NCI-H774 (cell line): ENCODE measurements around the gene PRSS56.

Experiments used
- DNase-seq: peaks from one replicate; lab custom pipeline; 2025; lab: John Stamatoyannopoulos, UW

The PRSS56 gene

DNA sequence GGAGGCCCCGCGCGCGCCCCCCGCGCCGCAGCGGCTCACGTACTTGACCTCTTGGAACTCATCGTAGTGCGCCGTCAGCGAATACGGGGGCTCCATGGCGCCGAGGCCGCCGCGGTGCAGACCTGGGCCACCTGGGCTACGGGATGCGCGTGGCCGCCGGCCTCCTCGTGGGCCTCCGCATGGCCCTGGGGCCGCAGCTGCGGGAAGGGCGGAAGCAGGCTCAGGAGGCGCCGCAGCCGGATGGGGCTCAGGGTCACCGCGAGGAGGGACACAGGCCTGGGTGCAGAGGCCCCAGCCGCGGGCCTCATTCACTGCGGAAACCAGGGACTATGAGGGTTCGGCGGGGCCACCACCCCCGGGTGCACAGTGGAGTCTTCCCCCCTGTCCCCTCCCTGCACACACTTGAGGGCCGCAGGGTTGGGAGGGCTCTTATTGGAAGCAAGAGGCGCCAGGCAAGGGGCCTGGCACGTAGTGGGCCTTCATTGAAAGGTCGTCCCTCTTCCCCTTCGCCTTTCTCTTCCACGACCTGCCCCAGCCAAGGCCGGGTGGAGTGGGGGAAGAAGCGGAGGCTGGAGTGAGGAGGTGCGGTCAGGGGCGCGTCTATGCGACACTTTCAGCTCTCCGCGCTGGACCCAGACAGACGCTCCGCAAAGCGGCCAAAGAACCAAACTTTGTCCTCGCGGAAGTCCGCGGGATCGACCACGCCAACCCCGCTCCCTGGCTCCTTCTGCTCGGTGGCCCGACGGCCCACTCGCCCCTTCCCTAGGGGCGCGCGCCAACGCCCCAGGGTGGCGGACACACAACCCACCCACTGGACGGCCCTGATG is 33.4 kb upstream of the PRSS56 start:
- no peak for DNase-seq

DNA sequence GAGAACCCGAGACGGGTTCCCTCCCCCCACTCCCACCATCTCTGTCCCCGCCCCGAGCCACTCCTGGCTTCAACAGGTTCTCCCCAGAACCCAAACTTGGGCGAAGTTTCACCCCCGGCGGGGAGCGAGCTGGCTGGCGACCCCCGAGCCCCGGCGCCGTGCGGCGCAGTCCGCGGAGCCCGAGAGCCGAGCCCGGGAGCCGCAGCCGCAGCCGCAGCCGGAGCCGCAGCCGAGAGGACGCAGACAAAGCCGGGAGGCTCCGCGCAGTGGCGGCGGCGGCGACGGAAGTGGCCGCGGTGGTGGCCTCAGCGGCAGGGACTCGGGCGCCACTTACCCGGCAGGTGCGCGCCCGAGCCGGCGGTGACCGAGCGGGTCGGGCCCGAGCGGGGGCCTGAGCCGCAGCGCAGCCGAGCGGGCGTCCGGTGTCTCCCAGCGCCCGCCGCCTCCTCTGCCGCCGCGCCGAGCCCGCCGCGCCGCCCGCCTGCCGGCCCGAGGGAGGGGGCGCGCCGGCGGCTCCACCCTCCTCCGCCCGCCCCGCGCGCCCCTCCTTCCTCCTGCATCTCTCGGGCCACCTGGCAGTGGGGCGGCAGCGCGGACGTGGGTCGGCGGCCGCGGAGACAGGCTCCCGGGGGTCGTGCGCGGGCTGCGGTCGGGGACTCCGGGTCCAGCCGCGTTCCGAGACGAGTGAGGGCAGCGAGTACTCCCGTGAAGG is 32.6 kb upstream of the PRSS56 start, which contains the start of gene ECEL1:
ECEL1 (minus strand) TSS at position 450 of the 712 bp plus-strand sequence. CDS start 1,181 bp downstream, outside the sequence.
- DNase-seq = no peak

DNA sequence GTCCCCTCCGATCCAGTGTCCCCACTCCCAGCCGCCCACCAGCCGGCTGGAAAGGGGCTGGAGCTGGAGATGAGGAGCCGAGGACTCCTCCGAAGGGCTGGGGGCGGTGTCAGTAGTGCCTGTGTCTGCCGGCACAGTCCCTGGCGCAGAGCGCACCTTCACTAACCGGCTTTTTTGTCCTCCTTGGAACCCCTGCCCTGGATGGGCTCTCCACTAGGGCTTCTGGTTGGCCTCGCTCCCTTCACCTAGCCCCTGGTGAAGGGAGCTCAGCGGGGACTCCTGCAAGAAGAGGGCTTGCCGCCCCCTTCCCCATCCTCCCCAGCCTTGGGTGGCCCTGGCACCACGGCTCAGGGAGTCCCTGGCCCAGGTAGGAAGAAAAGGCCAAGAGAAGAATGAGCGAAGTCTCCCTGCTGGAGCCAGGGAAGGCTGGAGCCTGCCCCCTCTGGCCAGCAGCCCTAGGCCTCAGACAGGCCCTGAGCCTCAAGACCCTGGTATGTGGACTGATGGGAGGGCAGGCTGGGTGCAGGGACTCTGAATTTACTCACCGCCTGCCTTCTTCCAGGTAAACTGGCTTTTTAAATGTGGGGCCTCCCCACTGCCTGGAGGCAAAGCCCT is 32.0 kb upstream of the PRSS56 start:
- DNase-seq = no peak

DNA sequence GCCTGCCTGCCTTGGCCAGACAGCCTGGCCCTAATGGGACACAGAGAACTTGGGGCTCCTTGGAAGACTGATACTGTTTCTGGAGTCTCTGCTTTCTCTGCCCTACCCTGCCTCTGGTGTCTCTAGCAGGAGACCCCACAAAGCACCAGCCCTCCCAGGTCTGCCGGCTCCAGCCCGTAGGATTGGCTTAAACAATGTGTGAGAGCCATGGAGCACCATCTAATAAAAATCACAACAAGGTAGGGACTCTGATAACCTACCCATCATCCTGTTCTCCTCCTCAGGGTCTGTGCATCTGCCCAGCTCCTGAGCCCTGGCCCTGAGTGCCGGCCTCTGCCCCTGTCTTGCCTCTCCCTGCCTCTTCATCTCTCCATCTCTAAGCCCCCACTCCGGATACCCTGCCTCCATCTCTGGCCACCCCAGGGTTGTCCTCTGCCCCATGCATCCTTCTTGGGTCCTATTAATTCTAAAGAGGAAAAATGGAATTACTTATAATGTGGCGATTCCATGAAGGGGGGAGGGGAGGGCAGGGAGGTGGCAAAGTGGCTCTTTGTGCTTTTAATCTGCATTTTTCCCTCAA is 31.4 kb upstream of the PRSS56 start:
- no peak for DNase-seq

DNA sequence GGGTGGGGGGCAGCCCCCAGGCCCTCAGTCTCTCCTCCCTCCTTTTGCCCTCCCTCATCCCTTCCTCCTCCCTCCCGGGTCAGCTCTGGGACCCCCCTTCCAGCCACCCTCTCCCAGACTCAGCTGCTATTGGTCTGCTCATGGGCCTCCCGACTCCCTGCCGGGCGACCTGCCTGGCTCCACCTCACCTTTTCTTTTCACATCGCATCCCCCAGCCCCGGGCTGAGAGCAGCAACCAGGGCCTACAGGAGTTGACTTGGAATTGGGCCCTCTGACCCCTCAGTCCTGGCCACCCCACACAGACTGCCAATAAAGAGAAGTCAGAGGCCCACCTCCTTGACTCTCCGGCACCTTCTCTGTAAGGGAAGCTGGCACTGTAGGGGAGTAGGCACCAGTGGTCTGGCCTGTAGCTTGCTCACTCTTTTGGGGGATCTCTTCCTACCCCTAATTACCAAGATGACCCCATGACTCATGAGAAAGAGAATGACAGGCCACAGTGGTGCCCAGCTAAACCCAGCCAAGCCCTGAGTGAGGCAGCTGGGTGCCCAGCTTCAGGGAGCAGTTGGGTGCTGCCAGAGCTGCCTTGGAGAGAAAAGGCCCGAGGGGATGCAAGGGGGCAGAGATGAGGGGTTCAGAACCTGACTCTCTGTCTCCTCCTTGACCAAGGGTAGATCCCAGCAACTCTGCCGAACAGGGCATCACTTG is 30.5 kb upstream of the PRSS56 start:
- no peak for DNase-seq

DNA sequence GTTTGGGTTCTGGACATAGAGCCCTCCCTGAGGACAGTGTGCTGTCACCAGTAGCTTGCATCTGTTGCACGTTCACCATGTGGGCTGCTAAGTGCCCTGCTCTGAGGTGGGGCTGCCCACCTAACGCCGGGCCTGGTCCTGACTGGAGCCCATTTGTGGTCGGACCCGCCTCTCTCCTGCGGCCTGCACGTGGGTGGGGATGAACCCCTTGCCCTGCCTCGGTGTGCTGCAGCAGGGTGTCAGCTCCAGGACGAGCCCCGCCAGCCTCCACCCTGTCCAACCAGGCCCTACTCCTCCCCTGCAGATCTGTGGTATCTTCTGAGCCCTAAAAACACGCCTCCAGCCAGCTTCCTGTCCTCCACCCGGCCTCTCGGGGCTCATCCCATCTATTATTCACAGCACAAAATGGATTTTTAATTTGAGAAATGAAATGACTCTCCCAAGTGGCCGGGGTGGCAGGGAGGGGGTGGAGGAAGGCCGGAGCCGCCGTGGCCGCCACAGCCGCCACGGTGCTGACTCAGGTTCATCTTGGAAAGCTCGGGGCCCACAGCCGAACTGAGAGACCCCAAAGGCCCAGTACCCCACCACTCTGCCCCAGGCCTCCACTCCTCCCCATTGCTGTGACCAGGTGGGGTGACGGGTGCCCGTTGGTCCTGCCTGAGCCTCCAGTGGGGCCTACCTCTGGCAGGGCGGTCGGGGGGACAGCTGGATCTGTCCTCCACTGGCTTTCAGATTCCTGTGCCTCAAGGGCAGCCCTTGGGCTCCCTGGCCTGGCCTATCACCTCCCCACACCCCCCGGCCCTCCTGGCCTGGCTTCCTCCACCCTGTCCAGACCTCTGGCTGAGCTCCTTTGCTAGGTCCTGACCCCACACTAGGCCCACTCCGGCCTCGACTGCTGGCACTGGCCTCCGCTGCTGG is 29.7 kb upstream of the PRSS56 start:
- DNase-seq = no peak

DNA sequence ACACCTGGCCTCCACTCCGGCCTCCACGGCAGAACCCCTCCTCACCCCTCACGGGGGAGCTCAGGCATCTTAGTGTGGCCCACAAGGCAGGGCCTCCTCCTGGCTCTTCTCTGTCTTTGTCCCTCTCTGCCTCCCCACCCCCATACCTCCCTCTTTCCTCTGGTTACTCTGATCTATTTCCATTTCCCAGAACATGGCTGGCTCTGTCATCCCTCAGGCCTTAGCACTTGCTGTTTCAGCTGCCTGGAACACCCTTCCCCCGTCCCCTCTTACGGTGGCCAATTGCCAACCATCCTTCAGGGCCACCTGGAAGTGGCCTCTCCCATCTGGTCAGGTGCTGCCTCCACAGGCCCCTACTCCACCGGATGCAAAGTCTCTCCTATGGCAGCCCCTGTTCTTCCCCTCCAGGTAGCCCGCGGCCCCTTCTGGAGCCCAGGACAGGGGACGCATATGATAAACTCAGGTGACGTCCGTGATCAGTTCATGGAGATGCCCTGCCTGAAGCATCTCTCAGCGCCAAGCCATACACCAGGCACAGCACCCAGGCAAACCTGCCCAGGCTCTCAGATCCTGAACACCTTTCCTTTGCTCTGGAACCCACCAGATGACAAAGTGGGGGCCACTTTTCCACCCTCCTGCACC is 28.9 kb upstream of the PRSS56 start:
- DNase-seq = no peak

DNA sequence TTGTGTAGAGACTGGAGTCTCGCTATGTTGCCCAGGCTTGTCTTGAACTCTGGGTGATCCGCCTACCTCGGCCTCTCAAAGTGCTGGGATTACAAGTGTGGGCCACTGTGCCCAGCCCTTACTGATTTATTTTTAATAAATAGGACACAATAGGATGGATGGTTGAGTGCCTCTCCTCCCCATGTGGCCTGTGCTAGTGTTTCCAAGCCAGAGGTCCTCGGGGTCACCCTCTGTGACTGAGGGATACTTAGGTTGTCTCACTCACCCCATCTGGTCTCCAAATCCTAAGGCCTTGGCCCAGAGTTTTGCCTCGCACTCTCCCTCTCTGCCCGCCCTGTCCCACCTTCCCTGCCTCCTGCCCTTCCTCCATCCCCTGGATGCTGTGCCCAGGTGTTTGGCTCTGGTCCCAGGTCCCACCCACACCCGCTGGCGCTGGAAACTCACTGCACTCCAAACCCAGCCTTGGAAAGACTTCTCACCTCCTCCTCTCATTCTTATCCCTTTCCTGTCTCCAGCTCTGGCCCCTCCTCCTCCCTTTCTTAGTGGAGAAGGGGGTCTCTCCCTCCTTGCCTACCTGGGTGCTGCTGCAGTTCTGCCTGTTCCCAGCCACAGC is 27.8 kb upstream of the PRSS56 start:
- DNase-seq = no peak

DNA sequence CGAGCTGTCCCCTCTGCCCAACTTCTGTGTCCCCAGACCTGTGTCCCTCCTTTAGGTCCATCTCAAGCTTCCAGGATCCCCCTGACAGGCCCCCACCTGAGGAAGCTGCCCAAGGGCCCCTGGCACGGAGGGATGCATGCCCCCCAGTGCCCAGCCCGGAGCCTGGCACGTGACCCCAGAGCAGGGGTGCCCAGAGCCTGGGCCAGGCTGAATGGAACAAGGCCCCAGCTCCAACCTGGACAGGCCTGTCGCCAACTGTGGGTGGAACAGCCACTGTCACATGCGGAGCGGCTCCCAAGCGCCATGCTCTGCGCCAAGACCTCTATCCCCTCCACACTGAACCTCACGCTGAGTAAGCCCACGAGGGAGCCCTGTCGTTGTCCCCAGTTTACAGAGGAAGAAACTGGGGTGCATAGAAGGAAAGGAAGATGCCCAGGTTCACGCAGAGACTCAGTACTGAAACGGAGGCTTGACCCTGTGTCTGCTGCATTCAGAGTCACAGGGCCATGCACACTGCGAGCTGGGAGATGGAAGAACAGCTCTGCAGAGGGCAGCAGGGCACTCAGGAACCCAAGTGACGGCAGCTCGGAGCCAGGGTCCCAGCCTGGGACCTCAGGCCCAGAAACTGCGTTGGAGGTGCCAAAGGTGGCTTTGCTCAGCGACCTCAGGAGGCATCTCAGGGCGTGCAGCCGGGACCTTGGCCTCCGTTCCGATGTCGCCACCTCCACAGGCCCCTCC is 27.1 kb upstream of the PRSS56 start:
- DNase-seq = no peak

DNA sequence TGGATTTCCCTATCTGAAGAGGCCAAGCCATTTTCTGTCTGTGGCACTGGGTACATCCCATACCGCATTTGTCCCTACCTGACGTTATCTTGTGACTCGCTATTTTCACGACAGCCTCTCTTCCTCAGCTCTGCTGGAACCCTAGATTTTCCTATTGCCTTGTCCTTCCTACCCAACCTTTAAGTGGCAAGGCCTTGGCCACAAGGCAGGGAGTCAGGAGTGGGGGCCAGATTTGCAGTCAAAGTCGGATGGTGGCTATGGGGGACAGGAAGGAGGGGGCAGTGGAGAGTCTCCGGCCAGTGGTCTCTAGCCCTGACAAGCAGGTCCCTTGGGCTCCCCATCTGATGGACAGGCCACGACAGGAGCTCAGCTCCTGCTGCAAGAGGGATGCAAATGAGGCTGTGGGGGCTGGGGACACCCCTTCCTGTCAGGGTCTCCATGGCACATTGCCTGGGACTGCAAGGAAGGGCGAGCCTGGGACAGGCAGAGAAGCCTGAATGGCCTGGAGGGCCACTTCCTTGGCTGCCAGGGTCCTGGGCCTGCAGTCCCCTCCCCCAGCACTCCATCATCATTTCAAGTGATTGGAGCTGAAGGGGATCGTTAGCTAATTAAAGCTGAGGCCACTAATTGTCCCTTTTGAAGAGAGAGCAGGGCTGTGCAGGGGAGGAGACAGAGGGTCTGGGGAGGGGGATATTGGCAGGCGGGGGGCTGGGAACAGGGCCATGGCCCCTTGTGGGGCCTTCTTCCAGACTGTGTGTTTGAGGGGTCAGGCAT is 26.3 kb upstream of the PRSS56 start:
- DNase-seq = no peak

DNA sequence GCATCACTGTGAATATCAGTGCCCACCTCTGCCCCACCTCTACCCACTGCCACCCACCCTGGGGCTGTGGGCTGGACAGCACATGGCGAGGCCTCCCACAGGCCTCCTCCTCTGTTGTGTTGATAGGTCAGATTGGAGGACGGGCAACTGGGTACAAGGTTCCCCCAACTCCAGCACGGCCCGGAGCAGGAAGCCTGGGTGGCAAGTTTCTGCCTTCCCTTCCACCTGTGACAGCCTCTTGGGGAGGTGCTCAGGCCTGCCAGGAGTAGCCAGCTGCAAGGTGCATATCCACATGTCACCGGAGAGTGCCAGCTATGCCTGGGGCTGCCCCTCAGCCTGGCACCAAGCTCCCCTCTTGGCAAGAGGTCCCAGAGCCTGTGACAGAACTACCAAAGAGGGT is 25.6 kb upstream of the PRSS56 start:
- DNase-seq = no peak

DNA sequence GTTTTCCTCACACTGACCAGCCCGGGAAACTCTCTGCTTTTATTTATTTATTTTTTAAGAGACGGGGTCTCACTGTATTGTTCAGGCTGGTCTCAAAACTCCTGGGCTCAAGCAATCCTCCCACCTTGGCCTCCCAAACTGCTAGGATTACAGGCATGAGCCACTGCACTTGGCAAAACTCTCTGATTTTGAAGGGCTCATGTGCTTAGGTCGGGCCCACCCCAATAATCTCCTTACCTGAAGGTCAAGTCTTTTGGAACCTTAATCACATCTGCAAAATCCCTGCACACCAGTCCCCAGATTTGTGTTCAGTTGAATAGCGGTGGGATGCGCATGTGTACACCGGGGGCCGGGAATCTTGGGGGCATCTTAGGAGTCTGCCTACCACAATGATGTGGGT is 24.9 kb upstream of the PRSS56 start:
- DNase-seq = no peak

DNA sequence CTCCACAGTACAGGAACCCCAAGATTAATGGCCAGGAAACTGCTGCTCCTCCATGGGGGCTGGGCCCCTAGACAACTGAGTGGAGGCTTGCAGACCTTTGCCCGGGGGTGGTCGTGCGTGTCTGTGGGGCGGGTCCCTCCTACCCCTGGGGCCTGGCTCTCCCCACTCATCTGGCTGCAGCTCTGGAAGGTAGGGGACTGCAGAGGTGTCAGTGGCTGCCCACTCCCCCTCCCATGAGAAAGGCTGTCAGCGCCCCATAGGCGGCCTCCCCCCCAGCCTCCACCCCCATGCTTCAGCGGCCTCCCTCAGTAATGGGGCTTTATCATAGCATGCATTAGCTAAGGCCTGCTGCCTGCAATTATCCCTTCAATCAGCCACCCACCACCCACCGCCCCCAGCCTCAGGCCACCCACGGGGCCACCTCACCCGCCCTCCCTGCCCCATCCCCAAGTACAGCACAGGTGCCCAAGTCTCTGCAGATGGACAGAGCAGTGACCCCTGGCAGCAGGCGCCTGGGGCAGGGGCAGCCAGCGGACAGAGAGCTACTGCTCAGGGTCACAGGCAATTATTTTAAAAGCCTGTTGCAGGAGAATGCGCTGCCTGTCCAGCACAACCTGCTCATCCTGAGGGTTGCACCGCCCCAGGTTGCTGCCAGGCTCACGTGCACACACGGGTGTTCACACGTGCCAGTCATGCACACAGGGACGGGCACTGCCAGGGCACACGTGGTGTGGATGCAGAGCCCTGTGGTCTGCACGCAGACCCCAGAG is 23.5 kb upstream of the PRSS56 start:
- DNase-seq = no peak

DNA sequence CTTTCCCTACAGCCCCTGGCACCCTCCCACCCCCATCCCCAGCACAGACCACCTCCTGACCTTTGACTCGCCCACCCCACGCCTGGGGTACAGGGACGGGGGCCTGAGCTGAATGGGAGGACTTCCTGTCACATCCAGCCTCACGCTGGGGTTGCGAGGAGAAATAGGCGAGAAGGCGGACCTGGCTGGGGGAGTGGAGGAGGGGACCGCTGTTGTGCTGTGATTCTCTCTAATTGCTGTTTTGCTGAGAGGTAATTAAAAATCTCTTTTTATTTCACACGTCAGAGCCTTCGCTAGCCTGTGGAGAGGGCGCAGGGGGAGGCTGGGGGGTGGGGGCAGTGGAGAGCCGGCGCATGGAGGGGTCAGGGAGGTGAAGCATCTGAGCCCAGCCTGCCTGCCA is 22.8 kb upstream of the PRSS56 start:
- DNase-seq = no peak

DNA sequence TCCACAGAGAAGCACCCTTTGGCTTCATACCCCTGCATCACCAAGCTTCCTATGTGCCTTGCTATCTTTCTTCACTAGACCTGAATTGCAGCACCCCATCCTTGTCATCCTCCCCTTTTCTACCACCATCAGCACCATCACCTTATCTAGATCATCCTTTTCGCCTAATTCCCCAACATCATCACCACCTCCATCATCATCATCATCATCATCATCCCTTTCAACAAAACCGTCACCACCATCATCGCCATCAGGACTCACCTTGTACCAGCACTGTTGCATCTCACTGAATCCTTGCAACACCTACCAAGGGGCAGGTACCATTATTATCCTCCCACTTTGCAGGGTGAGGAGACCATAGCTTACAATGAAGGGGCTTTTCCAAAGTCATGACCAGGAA is 21.7 kb upstream of the PRSS56 start:
- no peak for DNase-seq

DNA sequence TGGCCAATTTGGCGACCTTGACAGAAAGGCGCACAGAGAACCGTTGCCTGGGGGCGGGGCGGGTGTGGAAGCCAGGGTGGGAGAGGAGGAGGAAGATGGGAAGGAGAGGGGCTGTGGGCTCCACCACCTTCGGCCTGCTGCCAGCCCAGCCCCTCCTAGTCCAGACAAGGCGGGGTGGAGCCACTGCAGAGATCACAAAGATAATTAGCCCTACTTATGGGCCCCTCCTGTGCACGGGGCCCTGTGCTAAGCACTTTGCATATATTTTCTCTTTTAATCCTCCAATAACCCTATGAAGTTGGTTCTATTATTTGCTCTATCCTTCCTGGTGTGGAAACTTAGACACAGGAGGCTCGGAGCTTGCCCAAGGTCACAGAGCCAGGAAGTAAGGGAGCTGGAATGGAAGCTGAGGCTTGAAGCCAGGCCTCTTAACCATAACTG is 18.8 kb upstream of the PRSS56 start:
- no peak for DNase-seq

DNA sequence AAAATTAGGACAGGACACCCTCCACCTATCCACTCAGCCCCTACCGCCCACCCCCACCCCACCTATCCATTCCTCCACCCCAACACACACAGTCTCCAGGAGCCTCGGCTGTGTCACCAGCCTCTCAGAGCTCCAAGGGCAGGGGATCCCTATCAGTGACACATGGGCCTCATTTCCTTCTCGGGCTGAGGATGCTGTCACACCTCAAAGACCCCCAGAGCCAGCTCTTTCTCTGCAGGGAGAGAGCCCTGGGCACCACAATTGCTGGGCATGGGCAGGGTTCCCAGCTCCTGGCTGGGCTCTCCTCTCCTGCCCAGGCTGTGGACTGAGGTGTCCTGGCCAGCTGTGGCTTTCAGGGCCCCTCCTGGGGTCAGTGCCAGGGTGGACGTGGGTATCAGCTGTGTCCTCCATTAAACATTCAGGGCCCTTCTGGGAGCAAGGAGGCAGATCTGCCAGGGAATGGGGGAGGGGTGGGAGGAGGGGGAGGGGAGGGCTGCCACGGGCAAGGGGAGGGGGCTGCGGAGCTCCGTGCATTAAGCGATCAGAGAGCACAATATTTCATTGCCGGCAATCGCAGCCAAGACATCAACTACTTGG is 18.3 kb upstream of the PRSS56 start:
- no peak for DNase-seq
